Measurements from ENCODE around the gene DARS2. TPM values are rescaled to one million over a fixed set of nuclear protein-coding genes. Genes with fewer than 3 reads are reported as not detected.

Gene DARS2
- total and polyA plus RNA-seq, 2 donors (not counting 1 experiment from before 2014, with no cell fraction given), result 4.5 to 17.3 TPM

GRCh38 chr1:173832748-173833147 lies 8.3 kb downstream of the DARS2 start:
- Histone ChIP-seq H4K20me1 (ENCODE audit: control insufficient read depth, insufficient read depth, low read length, poor library complexity, severe bottlenecking) (no peaks in the 10 kb centered on the region), H3K9ac (ENCODE audit: low read length) (no peak overlapping the region), H3K36me3 (replicated peaks in 1 of 2; ENCODE audit: control extremely low read depth in 1 of 2, control insufficient read depth in 1 of 2, extremely low read depth in 1 of 2, insufficient read depth in 2 of 2, low read length in 1 of 2) (peaks cover 10 to 48% of the 10 kb centered on the region in 2 experiments), H2AFZ (ENCODE audit: insufficient read depth, low read depth, low read length, poor library complexity, severe bottlenecking) (no peak overlapping the region), H3K27ac (ENCODE audit: low read length in 2 of 2) (no peak overlapping the region), H3K79me2 (ENCODE audit: control insufficient read depth, insufficient read depth, low read length) (no peaks in the 10 kb centered on the region), H3K4me3 (ENCODE audit: control extremely low read depth in 1 of 5, extremely low read depth in 1 of 5, insufficient read depth in 1 of 5, low read depth in 2 of 5, low read length in 4 of 5) (no peak overlapping the region), H3K4me1 (ENCODE audit: control insufficient read depth in 2 of 2, insufficient read depth in 2 of 2, low read length in 2 of 2) (no peaks in the 10 kb centered on the region), H3K9me3 (ENCODE audit: control extremely low read depth in 1 of 3, control insufficient read depth in 2 of 3, insufficient read depth in 1 of 3, low read length in 2 of 3) (no peaks in the 10 kb centered on the region), H3K27me3 (replicated peaks in 1 of 4; ENCODE audit: control extremely low read depth in 1 of 4, control insufficient read depth in 3 of 4, insufficient read depth in 4 of 4, low read length in 3 of 4) (no peaks in the 10 kb centered on the region), H3K4me2 (replicated peaks; ENCODE audit: low read depth, low read length, poor library complexity, severe bottlenecking) (no peak overlapping the region)
- no peak overlapping the region for H3K4me3 Mint-ChIP-seq
- ChIA-PET POLR2A (interaction anchor here (0.6 kb wide), 1 partner anchor 930 kb away, joined by 9 read pairs; no protein-coding TSS in a partner anchor), CTCF (interaction anchor here (1.5 kb wide), 1 partner anchor 1087 kb away, joined by 4 read pairs; no protein-coding TSS in a partner anchor)
- intact Hi-C loops (cut with micrococcal nuclease), result no loop called here
- no peaks in the 10 kb centered on the region for H3K4me1 Mint-ChIP-seq
- H3K27me3 Mint-ChIP-seq, result no peaks in the 10 kb centered on the region
- ATAC-seq (ENCODE audit: low read depth) (no peak), DNase-seq (no peak)
- H3K9me3 Mint-ChIP-seq (ENCODE audit: insufficient read depth), result no peaks in the 10 kb centered on the region
- WGBS (ENCODE audit: insufficient coverage), result no CpG with 5 or more reads among the region's 1 CpG
- H3K27ac Mint-ChIP-seq, result no peak overlapping the region
- no peak for TF ChIP-seq EZH2 (IDR thresholded peaks at IDR 0.05; ENCODE audit: borderline replicate concordance, insufficient read depth, low read depth, low read length, poor library complexity, severe bottlenecking)

DNA sequence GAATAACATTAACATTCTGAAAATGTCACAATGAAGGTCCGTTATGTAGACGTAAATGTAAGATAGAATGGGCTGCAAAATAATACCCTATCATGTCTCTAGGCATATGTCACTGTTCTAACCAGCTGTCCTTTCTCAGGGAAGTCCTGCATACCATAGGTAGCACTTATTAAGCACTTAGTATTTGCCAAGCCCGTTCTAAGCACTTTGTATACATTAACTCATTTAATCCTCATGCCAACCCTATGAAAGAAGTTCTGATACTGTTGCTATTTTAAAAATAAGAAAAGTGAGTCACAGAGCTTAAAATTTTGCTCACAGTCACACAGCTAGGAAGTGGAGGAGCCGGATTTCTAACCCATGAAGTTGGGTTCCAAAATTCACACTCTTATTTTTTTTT lies 27.6 kb downstream of the DARS2 start:
- no peaks in the 10 kb centered on the region for H3K9me3 Mint-ChIP-seq (ENCODE audit: insufficient read depth)

More for the DNA sequence above, 27.6 kb downstream of the DARS2 start:
- ChIA-PET CTCF (interaction anchor here (1.0 kb wide), 1 partner anchor 9 kb away, joined by 3 read pairs; no protein-coding TSS in a partner anchor), POLR2A (no interaction called here)
- intact Hi-C loops (cut with micrococcal nuclease), result no loop called here
- Histone ChIP-seq H3K27ac (ENCODE audit: low read length in 2 of 2) (no peak overlapping the region), H3K36me3 (replicated peaks in 1 of 2; ENCODE audit: control extremely low read depth in 1 of 2, control insufficient read depth in 1 of 2, extremely low read depth in 1 of 2, insufficient read depth in 2 of 2, low read length in 1 of 2) (peaks cover 1 to 40% of the 10 kb centered on the region in 2 experiments), H3K4me2 (replicated peaks; ENCODE audit: low read depth, low read length, poor library complexity, severe bottlenecking) (no peak overlapping the region), H4K20me1 (ENCODE audit: control insufficient read depth, insufficient read depth, low read length, poor library complexity, severe bottlenecking) (no peaks in the 10 kb centered on the region), H3K9me3 (ENCODE audit: control extremely low read depth in 1 of 3, control insufficient read depth in 2 of 3, insufficient read depth in 1 of 3, low read length in 2 of 3) (no peaks in the 10 kb centered on the region), H3K79me2 (ENCODE audit: control insufficient read depth, insufficient read depth, low read length) (no peaks in the 10 kb centered on the region), H2AFZ (ENCODE audit: insufficient read depth, low read depth, low read length, poor library complexity, severe bottlenecking) (no peak overlapping the region), H3K4me3 (ENCODE audit: control extremely low read depth in 1 of 5, extremely low read depth in 1 of 5, insufficient read depth in 1 of 5, low read depth in 2 of 5, low read length in 4 of 5) (no peak overlapping the region), H3K27me3 (replicated peaks in 1 of 4; ENCODE audit: control extremely low read depth in 1 of 4, control insufficient read depth in 3 of 4, insufficient read depth in 4 of 4, low read length in 3 of 4) (no peaks in the 10 kb centered on the region), H3K9ac (ENCODE audit: low read length) (no peak overlapping the region), H3K4me1 (ENCODE audit: control insufficient read depth in 2 of 2, insufficient read depth in 2 of 2, low read length in 2 of 2) (no peaks in the 10 kb centered on the region)
- DNase-seq (no peak), ATAC-seq (ENCODE audit: low read depth) (no peak)
- H3K4me1 Mint-ChIP-seq, result no peaks in the 10 kb centered on the region
- H3K27ac Mint-ChIP-seq, result no peak overlapping the region
- no peak overlapping the region for H3K4me3 Mint-ChIP-seq
- TF ChIP-seq CTCF (IDR thresholded peaks at IDR 0.05), result no peak
- TF ChIP-seq EZH2 (IDR thresholded peaks at IDR 0.05; ENCODE audit: borderline replicate concordance, insufficient read depth, low read depth, low read length, poor library complexity, severe bottlenecking), result no peak
- WGBS (ENCODE audit: insufficient coverage), result no CpG with 5 or more reads among the region's 4 CpGs
- H3K27me3 Mint-ChIP-seq, result no peaks in the 10 kb centered on the region

All from B cell (primary cell).